Measurements from ENCODE around the gene MCEMP1.

GRCh38 chr19:7642295-7643030, 34.4 kb upstream of the MCEMP1 start:
- no peak for TF ChIP-seq POLR2A (IDR thresholded peaks at IDR 0.05)
- no peak for TF ChIP-seq CTCF (IDR thresholded peaks at IDR 0.05)

Data from adrenal gland (tissue), 5 donors.